KMS-11 (cell line): ENCODE measurements around the gene TMEM88.
"Not testable (repeated sequence)": the region's sequence is repeated elsewhere in the genome, so short reads cannot be mapped to it uniquely, and the experiment has no call there.

ENCODE experiments used
- H2AFZ ChIP-seq: fragments of 200-600 bp; sonication (generic); 2 replicates; pipeline ENCODE4 v1.6.1; 2016; ENCODE audit warnings: antibody characterized with exemption, mixed run types, low read depth
- H3K27ac ChIP-seq: fragments of 200-600 bp; sonication (generic); 2 replicates; pipeline ENCODE4 v1.6.1; 2016; ENCODE audit warnings: mild to moderate bottlenecking, mixed run types
- H3K27me3 ChIP-seq: fragments of 200-600 bp; sonication (generic); 2 replicates; pipeline ENCODE4 v1.6.1; 2017; ENCODE audit warnings: mild to moderate bottlenecking, low read depth, mixed run types, moderate library complexity; ENCODE audit not compliant: insufficient read depth
- H3K36me3 ChIP-seq: fragments of 200-600 bp; sonication (generic); 2 replicates; pipeline ENCODE4 v1.6.1; 2017; ENCODE audit warnings: mild to moderate bottlenecking, mixed run types; ENCODE audit not compliant: insufficient read depth
- H3K4me1 ChIP-seq: fragments of 200-600 bp; sonication (generic); 2 replicates; pipeline ENCODE4 v1.6.1; 2016; ENCODE audit warnings: mild to moderate bottlenecking, low read depth, mixed run types; ENCODE audit not compliant: poor library complexity, severe bottlenecking
- H3K4me2 ChIP-seq: fragments of 200-600 bp; sonication (generic); 2 replicates; pipeline ENCODE4 v1.7.0; 2016; ENCODE audit warnings: mild to moderate bottlenecking, mixed run types
- H3K4me3 ChIP-seq: fragments of 200-600 bp; sonication (generic); IDR thresholded peaks from 2 replicates; pipeline ENCODE4 v1.6.1; 2017; ENCODE audit warnings: low read depth, low read length, mixed read lengths; ENCODE audit not compliant: insufficient read depth
- H3K79me2 ChIP-seq: fragments of 200-600 bp; sonication (generic); 2 replicates; pipeline ENCODE4 v1.6.1; 2016; ENCODE audit warnings: low read depth, mixed run types; ENCODE audit not compliant: insufficient read depth
- H3K9ac ChIP-seq: fragments of 200-600 bp; sonication (generic); 2 replicates; pipeline ENCODE4 v1.6.1; 2016; ENCODE audit warnings: mild to moderate bottlenecking, mixed run types
- H4K20me1 ChIP-seq: fragments of 200-600 bp; sonication (generic); 2 replicates; pipeline ENCODE4 v1.6.1; 2016; ENCODE audit warnings: mild to moderate bottlenecking, mixed run types; ENCODE audit not compliant: insufficient read depth
- CTCF ChIP-seq: fragments of 200-600 bp; sonication (generic); conservative IDR thresholded peaks from 2 replicates; pipeline ENCODE4 v1.6.1; 2017; ENCODE audit warnings: low read depth, mild to moderate bottlenecking, antibody characterized with exemption, low read length, moderate library complexity, mixed read lengths

TMEM88 gene

GRCh38 chr17:7854851-7855659 lies at the start of gene TMEM88:
Gene TMEM88 (plus strand): TSS chr17:7855066. CDS start chr17:7855075, 9 bp downstream.
- Histone ChIP-seq H2AFZ (no peak within 1 kb of the TSS), H3K27me3 (no peaks in the 10 kb centered on the region), H3K79me2 (no peaks in the 10 kb centered on the region), H3K4me3 (no peak within 1 kb of the TSS), H3K4me1 (no peaks in the 10 kb centered on the region), H4K20me1 (no peaks in the 10 kb centered on the region), H3K27ac (no peak within 1 kb of the TSS), H3K4me2 (peak within 1 kb of the TSS; percentile 9; the same call in 1 of the 2 replicates), H3K9ac (no peak within 1 kb of the TSS), H3K36me3 (no peaks in the 10 kb centered on the region)
- TF ChIP-seq CTCF: no peak

- Histone ChIP-seq H3K4me1 (no peaks in the 10 kb centered on the region), H3K4me3 (no peak overlapping the region), H3K27ac (no peak overlapping the region), H3K4me2 (no peak overlapping the region), H3K79me2 (no peaks in the 10 kb centered on the region), H4K20me1 (no peaks in the 10 kb centered on the region), H3K9ac (no peak overlapping the region), H2AFZ (no peak overlapping the region), H3K27me3 (no peaks in the 10 kb centered on the region), H3K36me3 (no peaks in the 10 kb centered on the region)
- TF ChIP-seq CTCF: no peak
These were observed 48.3 kb upstream of the TMEM88 start for GRCh38 chr17:7806587-7806986.

- no peaks in the 10 kb centered on the region for H3K79me2 ChIP-seq
- no peak overlapping the region for H3K27ac ChIP-seq
- no peak overlapping the region for H2AFZ ChIP-seq
- H3K4me3 ChIP-seq: no peak overlapping the region
- H3K36me3 ChIP-seq: no peaks in the 10 kb centered on the region
- no peak for TF ChIP-seq CTCF
- no peaks in the 10 kb centered on the region for H4K20me1 ChIP-seq
- no peaks in the 10 kb centered on the region for H3K27me3 ChIP-seq
- no peak overlapping the region for H3K9ac ChIP-seq
- no peaks in the 10 kb centered on the region for H3K4me1 ChIP-seq
- H3K4me2 ChIP-seq: no peak overlapping the region
These were observed 47.7 kb upstream of the TMEM88 start for GRCh38 chr17:7807206-7807605.

GRCh38 chr17:7809086-7809790 lies 45.6 kb upstream of the TMEM88 start:
- Histone ChIP-seq H3K4me2 (no peak overlapping the region), H3K27ac (no peak overlapping the region), H3K9ac (no peak overlapping the region), H3K27me3 (no peaks in the 10 kb centered on the region), H4K20me1 (no peaks in the 10 kb centered on the region), H3K36me3 (no peaks in the 10 kb centered on the region), H3K4me3 (no peak overlapping the region), H3K4me1 (no peaks in the 10 kb centered on the region), H3K79me2 (no peaks in the 10 kb centered on the region), H2AFZ (no peak overlapping the region)
- TF ChIP-seq CTCF: no peak

- not testable (repeated sequence) for H3K9ac ChIP-seq, H3K4me2 ChIP-seq, H2AFZ ChIP-seq, H3K36me3 ChIP-seq, H4K20me1 ChIP-seq, H3K27me3 ChIP-seq, H3K4me1 ChIP-seq, H3K79me2 ChIP-seq, H3K4me3 ChIP-seq, H3K27ac ChIP-seq
These were observed 45.0 kb upstream of the TMEM88 start for GRCh38 chr17:7809791-7810343.
